Measurements from ENCODE around the gene GCA.

GCA gene

GRCh38 chr2:162401871-162402270, 57.9 kb downstream of the GCA start:
- H3K4me2 ChIP-seq (ENCODE audit: low read length), result no peak overlapping the region
- H2AFZ ChIP-seq (ENCODE audit: low read length), result no peak overlapping the region
- no peak overlapping the region for H3K27ac ChIP-seq (ENCODE audit: low read depth, low read length, poor library complexity, severe bottlenecking)

GRCh38 chr2:162403884-162404283, 60.0 kb downstream of the GCA start:
- no peaks in the 10 kb centered on the region for H3K36me3 ChIP-seq (ENCODE audit: insufficient read depth, low read length)
- no peaks in the 10 kb centered on the region for H3K27me3 ChIP-seq (ENCODE audit: insufficient read depth, low read length)
- H3K79me2 ChIP-seq (ENCODE audit: insufficient read depth, low read length), result no peaks in the 10 kb centered on the region
- no peak overlapping the region for H3K9ac ChIP-seq (ENCODE audit: low read length)
- H3K4me2 ChIP-seq (ENCODE audit: low read length), result no peak overlapping the region
- H3K9me2 ChIP-seq (ENCODE audit: low read depth, low read length), result no peaks in the 10 kb centered on the region
- H3K27ac ChIP-seq (ENCODE audit: low read depth, low read length, poor library complexity, severe bottlenecking), result no peak overlapping the region
- no peaks in the 10 kb centered on the region for H3K4me1 ChIP-seq (ENCODE audit: insufficient read depth, low read length, severe bottlenecking)
- H3F3A ChIP-seq (ENCODE audit: insufficient read depth, low read length), result no peaks in the 10 kb centered on the region
- no peaks in the 10 kb centered on the region for H4K20me1 ChIP-seq (ENCODE audit: insufficient read depth, low read length)
- H3K9me3 ChIP-seq (ENCODE audit: low read length), result no peaks in the 10 kb centered on the region
- no peak overlapping the region for H2AFZ ChIP-seq (ENCODE audit: low read length)
- TF ChIP-seq EZH2 (IDR thresholded peaks at IDR 0.05; ENCODE audit: borderline replicate concordance, low read length) (no peak), CTCF (IDR thresholded peaks at IDR 0.05; ENCODE audit: low read length) (no peak)
- no peak overlapping the region for H3K4me3 ChIP-seq (ENCODE audit: low read depth, low read length, poor library complexity, severe bottlenecking)

More at GRCh38 chr2:162401871-162402270, 57.9 kb downstream of the GCA start:
- no peaks in the 10 kb centered on the region for H3K79me2 ChIP-seq (ENCODE audit: insufficient read depth, low read length)
- no peak for TF ChIP-seq CTCF (IDR thresholded peaks at IDR 0.05; ENCODE audit: low read length)
- TF ChIP-seq EZH2 (IDR thresholded peaks at IDR 0.05; ENCODE audit: borderline replicate concordance, low read length), result no peak
- no peaks in the 10 kb centered on the region for H3F3A ChIP-seq (ENCODE audit: insufficient read depth, low read length)
- no peaks in the 10 kb centered on the region for H3K9me3 ChIP-seq (ENCODE audit: low read length)
- no peaks in the 10 kb centered on the region for H4K20me1 ChIP-seq (ENCODE audit: insufficient read depth, low read length)
- no peaks in the 10 kb centered on the region for H3K27me3 ChIP-seq (ENCODE audit: insufficient read depth, low read length)
- H3K4me3 ChIP-seq (ENCODE audit: low read depth, low read length, poor library complexity, severe bottlenecking), result no peak overlapping the region
- H3K9ac ChIP-seq (ENCODE audit: low read length), result no peak overlapping the region
- no peaks in the 10 kb centered on the region for H3K9me2 ChIP-seq (ENCODE audit: low read depth, low read length)
- no peaks in the 10 kb centered on the region for H3K4me1 ChIP-seq (ENCODE audit: insufficient read depth, low read length, severe bottlenecking)
- H3K36me3 ChIP-seq (ENCODE audit: insufficient read depth, low read length), result no peaks in the 10 kb centered on the region
